Measurements from ENCODE around the gene SELENOO. TPM values are rescaled to one million over a fixed set of nuclear protein-coding genes. Genes with fewer than 3 reads are reported as not detected.

Gene SELENOO
- total RNA-seq, 6 experiments from 2014 or later, result 51.1 to 67.8 (median 59.2) TPM

- peak within 1 kb of the TSS in 2 of 3 donors; percentile 39 to 43 for H3K27ac ChIP-seq
- H3K4me1 ChIP-seq, result peaks cover 0 to 33% (median 8%) of the 10 kb centered on the region in 4 donors
- H3K4me3 ChIP-seq, result peak within 1 kb of the TSS; percentile 57 to 80 (median 67)
- no peak for TF ChIP-seq CTCF (IDR thresholded peaks at IDR 0.05)
- TF ChIP-seq POLR2A (IDR thresholded peaks at IDR 0.05), result peak; percentile 53
- intact Hi-C loops (cut with DNase I), result loop anchor here in 1 of 2 donors (5.0 kb wide), 1 partner anchor 91 kb away; the partner anchor contains the start of gene PPP6R2
- WGBS (ENCODE audit: insufficient coverage, low coverage, low lambda C conversion rate, missing lambda C conversion rate), result no CpG with 5 or more reads among the region's 81 CpGs
- no peaks in the 10 kb centered on the region for H3K36me3 ChIP-seq
- ATAC-seq (peak; percentile 77 to 87 (median 82)), DNase-seq (peak; percentile 88 to 90 (median 89))
- H3K27me3 ChIP-seq, result no peaks in the 10 kb centered on the region
- no peaks in the 10 kb centered on the region for H3K9me3 ChIP-seq
Observed at GRCh38 chr22:50250555-50251476, 50.0 kb downstream of the SELENOO start, which contains the start of gene HDAC10. TSS of gene HDAC10 (minus strand) at chr22:50251265. CDS start at chr22:50251032, 233 bp downstream.

GRCh38 chr22:50251477-50252081, 50.8 kb downstream of the SELENOO start:
- Histone ChIP-seq H3K9me3 (no peaks in the 10 kb centered on the region), H3K36me3 (no peaks in the 10 kb centered on the region), H3K27ac (peak overlapping the region in 1 of 3 donors; percentile 43), H3K4me1 (peaks cover 0 to 28% (median 7%) of the 10 kb centered on the region in 4 donors), H3K27me3 (no peaks in the 10 kb centered on the region), H3K4me3 (peak overlapping the region; percentile 57 to 80 (median 67))
- peak in 1 of 4 donors; percentile 3 for ATAC-seq
- WGBS (ENCODE audit: insufficient coverage, low coverage, low lambda C conversion rate, missing lambda C conversion rate), result 7% methylated on average over 11 of the region's 36 CpGs
- DNase-seq, result no peak
- TF ChIP-seq POLR2A (IDR thresholded peaks at IDR 0.05) (no peak), CTCF (IDR thresholded peaks at IDR 0.05) (no peak)
- intact Hi-C loops (cut with DNase I), result loop anchor here in 1 of 2 donors (5.0 kb wide), 1 partner anchor 91 kb away; the partner anchor contains the start of gene PPP6R2

GRCh38 chr22:50252082-50253045, 51.6 kb downstream of the SELENOO start:
- TF ChIP-seq POLR2A (IDR thresholded peaks at IDR 0.05) (no peak), CTCF (IDR thresholded peaks at IDR 0.05) (peak; percentile 63 to 78 (median 70))
- Histone ChIP-seq H3K4me1 (peaks cover 0 to 31% (median 8%) of the 10 kb centered on the region in 4 donors), H3K4me3 (no peak overlapping the region), H3K9me3 (no peaks in the 10 kb centered on the region), H3K36me3 (no peaks in the 10 kb centered on the region), H3K27me3 (no peaks in the 10 kb centered on the region), H3K27ac (peak overlapping the region in 1 of 3 donors; percentile 43)
- WGBS (ENCODE audit: insufficient coverage, low coverage, low lambda C conversion rate, missing lambda C conversion rate), result 23% methylated on average over 6 of the region's 25 CpGs
- DNase-seq (peak; percentile 82 to 83 (median 82)), ATAC-seq (peak; percentile 67 to 72 (median 68))
- intact Hi-C loops (cut with DNase I), result loop anchor here in 1 of 2 donors (5.0 kb wide), 1 partner anchor 90 kb away; the partner anchor contains the start of gene PPP6R2

Measured in right lobe of liver (tissue), 6 donors.